Uterus (tissue), 4 donors: ENCODE results near the gene SCN5A. TPM values are rescaled to one million over a fixed set of nuclear protein-coding genes. Genes with fewer than 3 reads are reported as not detected.

Experiments
- DNase-seq, 2 donors: peaks; one replicate each; pipeline ENCODE4 v3.0.0-alpha.2; 2019 to 2020
- H3K27ac ChIP-seq, 2 donors: fragments of 200-600 bp; sonication (generic); 1 replicate in 1 of 2; 2 replicates in 1 of 2; pipeline ENCODE4 v1.5.1; 2016 to 2018
- H3K27me3 ChIP-seq, 2 donors: fragments of 200-600 bp; sonication (generic); one replicate each; pipeline ENCODE4 v1.5.1; 2018 to 2019; ENCODE audit warnings: control low read depth in 1 of 2
- H3K36me3 ChIP-seq, 2 donors: fragments of 200-600 bp; sonication (generic); one replicate each; pipeline ENCODE4 v1.5.1; 2019; ENCODE audit warnings: control low read depth in 1 of 2
- H3K4me1 ChIP-seq, 2 donors: fragments of 200-600 bp; sonication (generic); one replicate each; pipeline ENCODE4 v1.5.1; 2018 to 2019; ENCODE audit warnings: control low read depth in 1 of 2
- H3K4me3 ChIP-seq, 2 donors: fragments of 200-600 bp; sonication (generic); 1 replicate in 1 of 2; 2 replicates in 1 of 2; pipeline ENCODE4 v1.5.1; 2018 to 2019; ENCODE audit warnings: mild to moderate bottlenecking in 1 of 2
- H3K9me3 ChIP-seq, 2 donors: fragments of 200-600 bp; sonication (generic); one replicate each; pipeline ENCODE4 v1.5.1; 2019; ENCODE audit warnings: control low read depth in 1 of 2
- POLR2A ChIP-seq, 2 donors: fragments of 450-650 bp; IDR thresholded peaks; one replicate each; pipeline ENCODE4 v1.6.1; 2016; ENCODE audit warnings: antibody characterized with exemption in 2 of 2, mild to moderate bottlenecking in 1 of 2, moderate library complexity in 1 of 2
- intact Hi-C: fragments of 100-400 bp; cut with DNase I; formaldehyde crosslinking; loops from one replicate; pipeline ENCODE4 v1.15.1; 2023; ENCODE audit warnings: low total_unique reads
- total RNA-seq, 4 donors: library from RNA; depleted of rRNA in 3 of 4; stranded (reverse); fragments of >200 nt in 3 of 4; gene quantifications; one replicate each; pipeline versions ENCODE4 v1.1.0 to v1.2.4, GENCODE V29; 2014 to 2023
- TF ChIP-seq, protein P1 (sequence below), 4 experiments: fragments of 200-600 bp in 2 of 4; fragments of 450-650 bp in 2 of 4; sonication (generic) in 2 of 4; IDR thresholded peaks; one replicate each; pipeline ENCODE4 v1.5.1; 2016 to 2019; ENCODE audit warnings: antibody characterized with exemption in 4 of 4, mild to moderate bottlenecking in 2 of 4, moderate library complexity in 1 of 4
- donor health status: DM: yes; HTN: yes; CAD: no.

SCN5A gene
- total RNA-seq, 4 donors from 2014 or later, result under 0.01 to 3.2 (median 1.6) TPM; not detected in 1

DNA sequence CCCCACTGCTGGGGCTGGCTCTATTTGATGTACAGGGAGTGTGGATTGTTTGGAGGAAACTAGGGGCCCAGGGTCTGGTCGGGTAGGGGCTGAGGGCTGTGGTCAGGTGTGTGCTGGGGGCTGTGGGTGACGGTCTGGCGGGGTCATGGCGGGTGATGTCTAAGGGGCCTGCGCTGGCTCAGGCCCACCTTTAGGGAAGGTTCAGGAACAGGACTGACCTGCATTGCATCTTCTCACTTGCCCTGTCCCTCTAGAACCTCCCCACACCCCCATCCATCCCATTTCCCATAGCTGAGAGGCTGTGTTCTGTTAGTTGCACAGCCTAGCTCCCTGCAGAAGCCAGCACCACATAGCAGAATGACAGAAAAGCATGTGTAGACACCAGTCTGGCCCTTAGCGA, 39.1 kb downstream of the SCN5A start:
- no peaks in the 10 kb centered on the region for H3K27me3 ChIP-seq
- TF ChIP-seq, protein P1, sequence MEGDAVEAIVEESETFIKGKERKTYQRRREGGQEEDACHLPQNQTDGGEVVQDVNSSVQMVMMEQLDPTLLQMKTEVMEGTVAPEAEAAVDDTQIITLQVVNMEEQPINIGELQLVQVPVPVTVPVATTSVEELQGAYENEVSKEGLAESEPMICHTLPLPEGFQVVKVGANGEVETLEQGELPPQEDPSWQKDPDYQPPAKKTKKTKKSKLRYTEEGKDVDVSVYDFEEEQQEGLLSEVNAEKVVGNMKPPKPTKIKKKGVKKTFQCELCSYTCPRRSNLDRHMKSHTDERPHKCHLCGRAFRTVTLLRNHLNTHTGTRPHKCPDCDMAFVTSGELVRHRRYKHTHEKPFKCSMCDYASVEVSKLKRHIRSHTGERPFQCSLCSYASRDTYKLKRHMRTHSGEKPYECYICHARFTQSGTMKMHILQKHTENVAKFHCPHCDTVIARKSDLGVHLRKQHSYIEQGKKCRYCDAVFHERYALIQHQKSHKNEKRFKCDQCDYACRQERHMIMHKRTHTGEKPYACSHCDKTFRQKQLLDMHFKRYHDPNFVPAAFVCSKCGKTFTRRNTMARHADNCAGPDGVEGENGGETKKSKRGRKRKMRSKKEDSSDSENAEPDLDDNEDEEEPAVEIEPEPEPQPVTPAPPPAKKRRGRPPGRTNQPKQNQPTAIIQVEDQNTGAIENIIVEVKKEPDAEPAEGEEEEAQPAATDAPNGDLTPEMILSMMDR (IDR thresholded peaks at IDR 0.05), result no peak
- TF ChIP-seq POLR2A (IDR thresholded peaks at IDR 0.05), result no peak
- H3K4me1 ChIP-seq, result no peaks in the 10 kb centered on the region
- no peaks in the 10 kb centered on the region for H3K9me3 ChIP-seq
- H3K4me3 ChIP-seq, result no peak overlapping the region
- no peak overlapping the region for H3K27ac ChIP-seq
- H3K36me3 ChIP-seq, result no peaks in the 10 kb centered on the region
- intact Hi-C loops, result no loop called here
- no peak for DNase-seq

DNA sequence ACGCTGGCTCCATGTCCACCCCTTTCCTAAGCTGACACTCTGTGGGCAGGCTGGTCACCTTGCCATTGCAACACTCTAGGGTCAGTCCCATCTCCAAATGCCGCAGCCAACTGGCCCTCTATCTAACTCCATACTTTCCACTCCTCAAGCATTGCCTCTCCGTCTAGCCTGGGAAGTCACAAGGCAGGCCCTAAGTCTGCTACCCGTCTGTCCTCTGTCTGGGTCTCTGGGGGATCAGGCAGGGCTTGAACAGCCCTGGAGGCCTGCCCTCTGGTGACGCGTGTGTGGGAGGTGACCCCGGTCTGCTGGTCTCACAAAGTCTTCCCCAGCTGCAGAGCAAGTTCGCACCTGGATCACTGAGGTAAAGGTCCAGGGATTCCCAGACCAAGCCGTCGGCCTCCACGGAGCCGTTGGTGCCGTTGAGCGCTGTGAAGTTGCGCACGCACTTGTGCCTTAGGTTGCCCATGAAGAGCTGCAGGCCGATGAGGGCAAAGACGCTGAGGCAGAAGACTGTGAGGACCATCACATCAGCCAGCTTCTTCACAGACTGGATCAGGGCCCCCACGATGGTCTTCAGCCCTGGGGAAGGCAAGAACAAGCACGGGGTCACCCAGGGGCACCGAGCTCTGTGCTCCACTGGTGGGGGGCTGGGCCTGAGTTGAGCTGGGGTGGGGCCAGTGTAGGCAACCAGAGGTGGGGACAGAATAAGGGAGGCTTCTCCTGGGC, 39.9 kb downstream of the SCN5A start:
- Histone ChIP-seq H3K4me1 (no peaks in the 10 kb centered on the region), H3K27me3 (no peaks in the 10 kb centered on the region), H3K9me3 (no peaks in the 10 kb centered on the region), H3K36me3 (no peaks in the 10 kb centered on the region), H3K4me3 (no peak overlapping the region), H3K27ac (no peak overlapping the region)
- DNase-seq, result no peak
- intact Hi-C loops, result no loop called here
- no peak for TF ChIP-seq POLR2A (IDR thresholded peaks at IDR 0.05)
- TF ChIP-seq, protein P1 (IDR thresholded peaks at IDR 0.05), result no peak

DNA sequence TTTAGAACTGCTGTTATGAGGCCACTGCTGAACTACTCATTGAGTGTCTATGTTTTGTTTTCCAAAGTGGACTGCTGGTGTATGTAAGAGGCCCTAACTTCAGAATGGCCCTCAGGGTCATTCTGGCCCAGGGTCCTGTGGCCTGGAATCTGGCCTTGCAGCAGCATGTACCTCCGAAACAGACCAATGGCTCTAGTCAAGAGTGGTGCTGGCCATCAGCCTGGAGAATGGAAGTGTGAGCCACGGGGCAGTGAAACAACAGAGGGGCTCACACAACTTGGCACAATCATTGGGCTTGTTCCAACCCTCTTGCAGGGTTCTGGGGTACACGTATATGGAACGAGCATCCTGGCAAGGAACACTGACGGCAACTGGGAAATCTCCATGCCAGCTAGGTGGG, 40.5 kb downstream of the SCN5A start:
- Histone ChIP-seq H3K36me3 (no peaks in the 10 kb centered on the region), H3K27ac (no peak overlapping the region), H3K27me3 (no peaks in the 10 kb centered on the region), H3K9me3 (no peaks in the 10 kb centered on the region), H3K4me1 (no peaks in the 10 kb centered on the region), H3K4me3 (no peak overlapping the region)
- DNase-seq, result no peak
- TF ChIP-seq POLR2A (IDR thresholded peaks at IDR 0.05), result no peak
- intact Hi-C loops, result no loop called here

DNA sequence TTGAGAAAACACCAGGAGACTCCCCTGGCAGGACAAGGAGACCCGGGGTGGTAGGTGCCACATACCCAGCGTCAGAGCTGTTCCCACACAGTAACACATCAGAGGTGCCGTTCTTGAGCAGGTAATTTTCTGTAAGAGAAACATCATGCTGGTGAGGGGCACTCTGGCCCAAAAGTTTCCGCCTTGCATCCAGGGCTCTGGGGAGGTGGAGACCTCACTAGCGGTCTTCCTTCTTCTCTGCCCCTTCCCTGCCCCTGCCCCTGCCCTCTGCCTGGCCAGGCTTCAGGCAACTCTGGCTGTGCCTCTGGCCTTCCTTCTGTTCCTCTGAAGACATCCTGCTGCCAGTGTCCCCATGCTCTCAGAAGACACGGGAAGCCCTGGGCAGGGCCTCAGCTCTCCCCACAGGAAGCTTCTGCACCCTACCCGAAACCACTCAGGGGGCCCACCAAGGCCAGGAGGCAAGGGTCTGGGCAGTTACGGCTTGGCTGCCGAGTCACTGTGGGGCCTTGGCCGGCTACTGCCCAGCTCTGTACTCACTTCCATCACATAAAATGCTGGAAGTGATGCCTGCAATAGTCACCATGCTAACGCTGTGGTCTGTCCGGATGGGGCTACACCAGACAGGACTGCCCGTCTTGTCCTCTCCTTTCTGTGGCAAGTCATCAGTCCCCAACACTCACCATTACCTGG, 41.3 kb downstream of the SCN5A start:
- Histone ChIP-seq H3K36me3 (no peaks in the 10 kb centered on the region), H3K9me3 (no peaks in the 10 kb centered on the region), H3K4me3 (no peak overlapping the region), H3K4me1 (no peaks in the 10 kb centered on the region), H3K27ac (no peak overlapping the region), H3K27me3 (no peaks in the 10 kb centered on the region)
- TF ChIP-seq POLR2A (IDR thresholded peaks at IDR 0.05), result no peak
- TF ChIP-seq, protein P1 (IDR thresholded peaks at IDR 0.05), result no peak
- intact Hi-C loops, result no loop called here
- no peak for DNase-seq

DNA sequence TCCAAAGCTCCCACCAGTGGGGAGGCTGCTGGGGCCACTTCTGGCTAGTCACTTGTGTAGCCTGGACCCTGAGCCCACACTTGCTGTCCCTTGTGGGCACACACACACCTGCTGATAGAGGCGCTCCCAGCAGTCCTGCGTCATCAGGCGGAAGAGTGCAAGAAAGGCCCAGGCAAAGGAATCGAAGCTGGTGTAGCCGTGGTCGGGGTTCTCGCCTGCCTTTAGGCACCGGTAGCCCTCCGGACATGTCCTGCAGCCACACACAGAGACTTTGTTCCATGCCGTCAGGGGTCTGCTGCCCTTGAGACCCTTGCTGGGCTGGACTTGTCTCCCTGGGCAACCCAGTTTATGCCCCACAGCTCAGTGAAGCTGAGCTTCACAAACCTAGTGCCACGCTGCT, 42.9 kb downstream of the SCN5A start:
- no peak overlapping the region for H3K27ac ChIP-seq
- no peaks in the 10 kb centered on the region for H3K4me1 ChIP-seq
- H3K4me3 ChIP-seq, result no peak overlapping the region
- H3K9me3 ChIP-seq, result no peaks in the 10 kb centered on the region
- no peak for TF ChIP-seq POLR2A (IDR thresholded peaks at IDR 0.05)
- TF ChIP-seq, protein P1 (IDR thresholded peaks at IDR 0.05), result no peak
- DNase-seq, result no peak
- H3K27me3 ChIP-seq, result no peaks in the 10 kb centered on the region
- H3K36me3 ChIP-seq, result no peaks in the 10 kb centered on the region
- intact Hi-C loops, result no loop called here
